ENCODE measurements around the gene VTN. TPM values are rescaled to one million over a fixed set of nuclear protein-coding genes. Genes with fewer than 3 reads are reported as not detected.

VTN gene, protein sequence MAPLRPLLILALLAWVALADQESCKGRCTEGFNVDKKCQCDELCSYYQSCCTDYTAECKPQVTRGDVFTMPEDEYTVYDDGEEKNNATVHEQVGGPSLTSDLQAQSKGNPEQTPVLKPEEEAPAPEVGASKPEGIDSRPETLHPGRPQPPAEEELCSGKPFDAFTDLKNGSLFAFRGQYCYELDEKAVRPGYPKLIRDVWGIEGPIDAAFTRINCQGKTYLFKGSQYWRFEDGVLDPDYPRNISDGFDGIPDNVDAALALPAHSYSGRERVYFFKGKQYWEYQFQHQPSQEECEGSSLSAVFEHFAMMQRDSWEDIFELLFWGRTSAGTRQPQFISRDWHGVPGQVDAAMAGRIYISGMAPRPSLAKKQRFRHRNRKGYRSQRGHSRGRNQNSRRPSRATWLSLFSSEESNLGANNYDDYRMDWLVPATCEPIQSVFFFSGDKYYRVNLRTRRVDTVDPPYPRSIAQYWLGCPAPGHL
- 0.27 and 0.38 TPM in 2 replicates for total RNA-seq

DNA sequence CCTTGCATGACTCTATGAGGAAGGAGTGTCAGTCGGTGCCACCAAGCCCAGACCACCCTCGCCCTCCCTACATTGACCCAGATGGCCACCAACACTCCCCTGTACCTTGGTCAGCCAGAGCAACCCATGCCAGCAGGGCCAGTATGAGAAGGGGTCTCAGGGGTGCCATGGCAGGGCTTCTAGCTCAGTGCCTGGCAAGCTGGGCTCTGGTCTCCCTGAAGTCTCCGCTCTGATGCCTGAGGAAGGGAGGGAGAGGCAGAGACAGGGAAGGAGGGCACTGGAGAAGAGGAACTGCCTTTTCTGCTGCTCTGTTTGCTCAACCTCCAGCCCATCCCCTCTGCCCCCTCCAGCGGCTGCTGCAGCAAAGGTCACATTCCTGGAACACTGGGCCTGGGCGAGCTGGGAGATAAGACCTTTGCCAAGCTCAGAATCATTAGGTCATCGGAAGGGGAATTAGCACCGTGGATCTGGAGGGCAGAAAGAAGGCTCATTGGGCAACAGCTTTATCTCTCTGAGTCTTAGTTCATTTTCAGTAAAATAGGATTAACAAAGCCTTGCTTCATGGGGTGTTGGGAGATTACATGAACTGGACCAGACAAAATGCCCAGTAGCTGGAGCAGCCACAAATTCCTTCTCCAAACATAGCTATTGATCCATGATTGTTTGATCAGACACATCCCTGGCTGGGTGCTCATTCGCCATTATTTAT lies at the start of gene VTN:
Gene VTN (minus strand): TSS at position 273 of the 709 bp plus-strand sequence. CDS start 104 bp downstream, at position 169.

DNA sequence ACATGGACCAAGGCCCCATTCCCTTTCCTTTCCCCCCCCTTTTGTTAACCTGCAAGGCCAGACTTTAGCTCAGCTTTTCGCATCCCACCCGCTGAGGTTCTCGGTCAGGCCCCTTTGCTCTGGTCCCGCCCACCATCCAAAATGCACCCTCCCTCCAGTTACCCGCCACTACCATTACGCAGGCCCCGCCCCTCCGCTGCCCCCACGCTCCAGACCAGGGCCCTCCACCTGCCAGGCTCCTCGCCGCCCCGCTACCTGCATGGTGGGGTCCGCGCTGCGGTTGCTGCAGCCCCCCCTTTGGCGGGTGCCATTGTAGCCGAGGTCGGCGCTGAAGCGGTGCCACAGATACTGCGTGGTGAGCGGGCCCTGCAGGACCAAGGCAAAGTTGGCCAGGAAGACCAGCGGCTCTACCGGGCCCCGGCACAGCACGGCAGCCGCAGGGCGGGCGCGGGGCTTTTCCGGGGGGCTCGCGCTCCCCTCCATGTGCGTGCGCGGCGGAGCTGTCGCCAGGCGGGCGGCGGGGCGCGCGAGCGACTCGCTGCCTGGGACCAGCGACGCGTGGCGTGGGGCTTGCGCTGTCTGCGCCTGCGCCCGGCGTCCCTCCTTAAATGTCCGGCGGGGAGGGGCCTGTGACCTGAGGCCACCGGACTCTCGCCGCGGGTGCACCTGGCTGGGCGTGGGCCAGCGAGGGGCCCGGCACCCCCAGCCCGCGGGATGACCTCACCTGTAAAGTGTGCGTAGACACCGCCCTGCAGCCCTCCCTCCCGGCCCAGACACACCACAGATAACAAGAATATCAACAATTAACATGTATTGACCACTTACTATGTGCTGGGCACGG lies 35.7 kb upstream of the VTN start, which contains the start of gene SLC46A1:
Gene SLC46A1 (minus strand): TSS at position 581 of the 841 bp plus-strand sequence. CDS start 98 bp downstream, at position 483.

DNA sequence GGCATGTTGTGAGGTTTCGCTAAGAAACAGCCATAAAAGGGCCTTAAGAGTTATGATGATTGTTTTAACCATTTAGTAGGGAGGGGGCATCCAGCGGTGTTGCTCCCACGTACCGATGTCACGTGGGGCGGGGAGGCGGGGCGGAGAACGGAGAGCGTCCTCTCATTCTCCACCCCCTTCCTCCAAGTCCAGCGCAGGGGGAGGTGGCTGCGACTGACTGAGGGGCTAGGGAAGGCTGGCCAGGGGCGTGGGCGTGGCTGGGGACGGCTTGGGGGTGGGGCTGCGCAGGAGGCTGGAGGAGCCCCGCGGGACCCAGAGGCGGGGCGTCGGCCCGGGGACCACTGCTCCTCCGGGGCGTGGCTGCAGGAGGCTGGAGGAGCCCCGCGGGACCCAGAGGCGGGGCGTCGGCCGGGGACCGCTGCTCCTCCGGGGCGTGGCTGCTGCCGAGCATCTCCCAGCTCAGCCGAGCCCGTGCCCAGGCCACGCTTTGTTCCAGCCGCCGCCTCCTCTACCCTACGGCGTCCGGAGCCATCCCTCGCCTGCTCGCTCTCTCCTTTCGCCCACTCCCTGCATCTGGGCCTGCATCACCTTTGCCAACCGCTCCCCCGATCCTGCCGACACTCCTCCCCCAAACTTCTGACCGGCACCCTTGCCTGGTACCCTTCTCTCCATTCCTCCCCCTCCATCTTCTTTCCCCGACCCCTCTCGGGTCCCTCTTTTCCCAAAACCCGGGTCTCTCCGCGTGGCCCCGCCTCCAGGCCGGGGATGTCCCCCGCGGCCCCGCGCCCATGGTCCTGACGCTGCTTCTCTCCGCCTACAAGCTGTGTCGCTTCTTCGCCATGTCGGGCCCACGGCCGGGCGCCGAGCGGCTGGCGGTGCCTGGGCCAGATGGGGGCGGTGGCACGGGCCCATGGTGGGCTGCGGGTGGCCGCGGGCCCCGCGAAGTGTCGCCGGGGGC lies 1.4 kb upstream of the VTN start, which contains the start of gene SARM1:
Gene SARM1 (plus strand): TSS at position 450 of the 958 bp plus-strand sequence. CDS start 339 bp downstream, at position 789.

DNA sequence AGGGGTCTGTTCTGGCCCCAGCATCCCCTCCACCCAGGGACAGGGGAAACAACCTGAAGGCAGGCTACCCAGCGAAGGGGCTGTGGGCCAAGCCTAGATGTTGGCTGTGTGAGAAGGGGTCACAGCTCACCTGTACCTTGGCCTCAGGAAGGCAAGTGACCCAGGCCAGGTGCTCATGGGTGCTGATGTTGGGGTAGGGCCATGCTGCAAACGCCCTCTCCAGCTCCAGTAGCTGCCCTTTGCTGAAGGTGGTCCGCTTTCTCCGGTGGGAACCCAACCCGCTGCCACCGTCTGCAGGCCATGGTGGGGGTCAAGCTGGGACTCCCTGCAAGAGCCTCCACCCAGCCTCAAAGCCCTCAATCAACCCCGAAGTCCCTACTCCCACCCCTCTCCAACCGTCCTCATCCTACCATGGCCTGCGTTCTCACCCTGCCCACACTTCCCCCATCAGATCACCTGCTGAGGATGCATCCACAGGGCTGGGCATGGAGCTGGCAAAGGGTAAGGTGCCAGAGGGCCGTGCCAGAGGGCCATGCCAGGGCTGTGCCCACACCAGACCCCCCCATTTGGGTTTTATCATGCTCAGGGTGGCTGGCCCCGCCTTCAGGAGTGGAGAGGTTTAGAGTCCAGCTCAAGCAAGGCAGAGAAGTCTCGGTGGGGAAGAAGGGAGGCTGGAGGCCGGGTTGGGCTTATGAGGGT lies 5.3 kb downstream of the VTN start, which contains the start of gene SEBOX:
Gene SEBOX (minus strand): TSS at position 535 of the 699 bp plus-strand sequence. CDS start 48 bp downstream, at position 487.

DNA sequence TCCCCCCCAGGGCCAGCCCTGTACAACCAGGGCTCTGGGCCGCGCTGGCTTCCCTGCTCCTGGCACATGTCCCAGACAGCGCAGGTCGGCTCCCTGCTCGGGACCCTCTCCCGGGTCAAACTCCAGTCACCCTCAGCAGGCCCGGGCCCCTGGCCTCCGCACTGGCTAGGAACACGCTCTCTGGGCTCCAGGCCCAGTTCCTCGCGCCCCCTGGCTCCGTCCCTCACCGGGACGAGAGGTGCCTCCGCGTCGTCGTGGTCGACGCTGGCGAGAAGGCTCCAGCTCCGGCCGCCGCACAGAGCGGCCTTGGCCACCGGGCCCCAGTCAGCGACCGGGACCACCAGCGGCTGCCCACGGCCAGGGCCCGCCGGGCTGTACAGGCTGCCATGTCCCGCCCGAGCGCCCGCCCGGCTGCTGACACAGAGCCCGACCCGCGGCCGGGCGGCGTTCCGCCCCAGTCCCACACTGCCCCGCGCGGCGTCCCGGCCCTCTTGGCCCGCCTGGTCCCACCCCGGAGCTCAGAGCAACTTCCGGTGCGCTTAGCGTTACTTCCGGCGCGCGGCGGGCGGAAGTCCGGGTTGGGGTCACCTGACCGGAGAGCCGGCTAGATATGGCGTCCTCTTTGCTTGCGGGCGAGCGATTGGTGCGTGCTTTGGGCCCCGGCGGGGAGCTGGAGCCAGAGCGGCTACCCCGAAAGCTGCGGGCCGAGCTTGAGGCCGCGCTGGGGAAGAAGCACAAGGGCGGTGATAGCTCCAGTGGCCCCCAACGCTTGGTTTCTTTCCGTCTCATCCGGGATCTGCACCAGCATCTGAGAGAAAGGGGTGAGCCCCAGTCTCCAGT lies 12.8 kb downstream of the VTN start, which contains the start of gene POLDIP2:
Gene POLDIP2 (minus strand): TSS at position 467 of the 840 bp plus-strand sequence. CDS start 79 bp downstream, at position 388.

DNA sequence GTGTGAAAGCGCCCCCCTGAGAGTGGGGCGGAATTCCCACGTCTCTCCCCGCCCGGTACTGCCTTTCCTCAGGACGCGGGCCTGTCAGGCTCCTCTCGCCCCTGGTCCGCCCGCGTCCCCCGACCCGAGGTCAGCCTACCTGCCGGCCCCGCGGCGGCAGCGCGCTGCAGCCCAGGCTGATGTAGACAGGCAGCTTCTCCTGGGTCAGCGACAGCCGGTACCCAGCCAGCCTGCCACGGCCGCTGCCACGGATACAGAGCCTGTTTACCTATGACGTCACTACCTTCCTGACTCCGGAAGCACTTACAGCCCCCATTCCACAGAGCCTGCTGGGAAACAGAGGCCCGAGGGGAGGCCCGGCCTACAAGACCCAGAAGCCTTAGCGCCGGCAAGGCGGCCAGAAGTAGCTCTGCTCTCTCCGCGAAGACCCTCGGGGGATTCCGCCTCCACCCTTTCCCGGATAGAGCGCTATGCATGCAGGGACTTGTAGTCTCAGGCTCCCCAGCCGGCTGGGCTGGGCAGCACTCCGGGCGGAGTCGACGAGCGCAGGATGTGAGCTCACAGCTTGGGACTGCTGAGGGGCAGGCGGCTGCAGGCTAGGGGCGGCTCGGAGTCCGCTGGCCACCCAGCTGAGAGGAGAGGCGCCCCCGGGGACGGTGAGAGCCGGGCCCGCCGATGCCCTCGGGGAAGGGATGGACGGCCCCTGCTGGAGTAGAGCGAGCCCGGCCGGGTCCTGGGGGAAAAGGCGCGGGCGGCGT lies 34.7 kb downstream of the VTN start, which contains the start of the genes IFT20 and TNFAIP1:
Gene IFT20 (minus strand): TSS at position 272 of the 758 bp plus-strand sequence. CDS start 3,487 bp downstream, outside the sequence.
Gene TNFAIP1 (plus strand): TSS at position 561 of the 758 bp plus-strand sequence. CDS start 3,761 bp downstream, outside the sequence.

DNA sequence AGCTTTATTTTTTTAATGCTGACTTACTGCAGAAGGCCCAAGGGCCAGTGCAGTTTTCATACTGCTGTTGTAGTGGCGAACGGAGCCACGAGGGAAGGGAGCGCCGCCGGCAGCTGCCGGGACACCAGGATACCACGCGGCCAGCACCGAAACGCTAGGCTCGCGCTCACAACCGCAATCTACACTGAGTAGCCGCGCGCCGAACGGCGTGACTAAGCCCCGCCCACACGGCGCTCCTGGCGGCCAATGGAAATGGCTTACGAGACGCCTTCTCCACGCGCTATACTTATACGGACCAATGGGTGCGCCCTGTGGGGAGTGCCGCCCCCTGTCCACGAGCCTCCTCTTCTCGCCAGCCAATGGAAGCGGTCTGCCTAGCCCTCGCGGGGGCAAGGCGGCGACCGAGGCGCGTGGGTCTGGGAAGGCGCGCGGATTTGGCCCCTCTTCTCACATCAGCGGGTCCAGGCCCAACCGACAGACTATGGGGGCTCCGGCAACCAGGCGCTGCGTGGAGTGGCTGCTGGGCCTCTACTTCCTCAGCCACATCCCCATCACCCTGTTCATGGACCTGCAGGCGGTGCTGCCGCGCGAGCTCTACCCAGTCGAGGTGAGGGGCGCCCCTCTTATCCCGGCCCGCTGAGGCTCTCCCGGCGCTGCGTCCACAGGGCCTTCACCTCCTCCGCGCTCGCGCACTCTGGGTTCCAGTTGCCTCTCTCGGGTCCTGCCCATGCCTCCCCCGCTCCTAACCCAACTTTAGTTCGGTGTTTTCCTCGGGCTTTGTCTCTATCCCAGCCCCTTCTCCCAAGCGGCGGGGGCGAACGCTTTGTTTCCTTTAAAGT lies 51.1 kb downstream of the VTN start, which contains the start of gene TMEM97:
Gene TMEM97 (plus strand): TSS at position 442 of the 839 bp plus-strand sequence. CDS start 40 bp downstream, at position 482.

Other genes with a start within 250 kb of the VTN start
- 5.2 and 12.3 TPM in 2 replicates for gene TMEM97, start 51.1 kb downstream of the VTN start, total RNA-seq
- 56.6 and 56.7 TPM in 2 replicates for gene IFT20, start 34.8 kb downstream of the VTN start, total RNA-seq
- gene TNFAIP1, start 34.5 kb downstream of the VTN start, total RNA-seq = 48.6 and 57.2 TPM in 2 replicates
- gene POLDIP2, start 12.8 kb downstream of the VTN start, total RNA-seq = 68.0 and 74.0 TPM in 2 replicates
- gene SEBOX, start 5.1 kb downstream of the VTN start, total RNA-seq = not detected in 2 replicates
- gene SARM1, start 1.4 kb upstream of the VTN start, total RNA-seq = 3.8 and 4.0 TPM in 2 replicates
- 2.1 and 3.7 TPM in 2 replicates for gene SLC46A1, start 35.9 kb upstream of the VTN start, total RNA-seq
- not detected in 2 replicates for gene SLC13A2, start 103.3 kb upstream of the VTN start, total RNA-seq
- gene FOXN1, start 136.0 kb upstream of the VTN start, total RNA-seq = not detected in 2 replicates
- 17.1 and 20.6 TPM in 2 replicates for gene UNC119, start 182.3 kb upstream of the VTN start, total RNA-seq
- 36.9 and 56.0 TPM in 2 replicates for gene PIGS, start 201.2 kb upstream of the VTN start, total RNA-seq
- 13.5 and 37.7 TPM in 2 replicates for gene ALDOC, start 206.6 kb upstream of the VTN start, total RNA-seq
- gene SPAG5, start 228.7 kb upstream of the VTN start, total RNA-seq = 14.8 and 35.4 TPM in 2 replicates
- gene RSKR, start 243.9 kb upstream of the VTN start, total RNA-seq = 4.3 and 5.6 TPM in 2 replicates

Data from endothelial cell of coronary artery (primary cell).